ENCODE measurements around the gene CACNA1H. TPM values are rescaled to one million over a fixed set of nuclear protein-coding genes. Genes with fewer than 3 reads are reported as not detected.

CACNA1H gene
- total RNA-seq, 4 donors from 2014 or later: 1.8 to 13.6 (median 10.2) TPM

GRCh38 chr16:1117176-1117900, 35.6 kb upstream of the CACNA1H start:
- ATAC-seq (ENCODE audit: low FRiP score): no peak

GRCh38 chr16:1117926-1118325, 35.0 kb upstream of the CACNA1H start:
- TF ChIP-seq, protein P1, sequence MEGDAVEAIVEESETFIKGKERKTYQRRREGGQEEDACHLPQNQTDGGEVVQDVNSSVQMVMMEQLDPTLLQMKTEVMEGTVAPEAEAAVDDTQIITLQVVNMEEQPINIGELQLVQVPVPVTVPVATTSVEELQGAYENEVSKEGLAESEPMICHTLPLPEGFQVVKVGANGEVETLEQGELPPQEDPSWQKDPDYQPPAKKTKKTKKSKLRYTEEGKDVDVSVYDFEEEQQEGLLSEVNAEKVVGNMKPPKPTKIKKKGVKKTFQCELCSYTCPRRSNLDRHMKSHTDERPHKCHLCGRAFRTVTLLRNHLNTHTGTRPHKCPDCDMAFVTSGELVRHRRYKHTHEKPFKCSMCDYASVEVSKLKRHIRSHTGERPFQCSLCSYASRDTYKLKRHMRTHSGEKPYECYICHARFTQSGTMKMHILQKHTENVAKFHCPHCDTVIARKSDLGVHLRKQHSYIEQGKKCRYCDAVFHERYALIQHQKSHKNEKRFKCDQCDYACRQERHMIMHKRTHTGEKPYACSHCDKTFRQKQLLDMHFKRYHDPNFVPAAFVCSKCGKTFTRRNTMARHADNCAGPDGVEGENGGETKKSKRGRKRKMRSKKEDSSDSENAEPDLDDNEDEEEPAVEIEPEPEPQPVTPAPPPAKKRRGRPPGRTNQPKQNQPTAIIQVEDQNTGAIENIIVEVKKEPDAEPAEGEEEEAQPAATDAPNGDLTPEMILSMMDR (IDR thresholded peaks at IDR 0.05): no peak
- no peak for DNase-seq (ENCODE audit: low spot score)
- no peak for ATAC-seq (ENCODE audit: low FRiP score)

More at GRCh38 chr16:1117176-1117900, 35.6 kb upstream of the CACNA1H start:
- TF ChIP-seq, protein P1 (IDR thresholded peaks at IDR 0.05): no peak
- DNase-seq (ENCODE audit: low spot score): no peak

DNA sequence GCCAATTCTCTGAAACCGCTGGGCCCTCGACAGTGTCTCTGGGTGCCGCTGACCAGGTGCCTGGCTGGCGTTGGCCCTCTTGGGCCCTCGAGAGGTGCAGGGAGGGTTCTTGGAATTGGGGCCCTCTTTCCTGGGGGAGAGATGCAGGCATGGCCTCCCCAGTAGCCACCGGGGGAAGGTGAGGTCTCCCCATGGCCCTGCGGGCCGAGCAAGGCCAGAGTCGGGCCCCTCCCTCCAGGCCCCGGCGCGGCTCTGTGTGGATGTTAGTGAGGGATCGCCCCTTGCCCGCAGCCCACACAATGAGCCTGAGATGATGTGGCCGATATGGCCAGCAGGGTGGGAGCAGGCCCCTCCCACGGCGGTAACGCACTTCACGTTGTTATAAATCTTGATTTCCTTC, 33.8 kb upstream of the CACNA1H start:
- DNase-seq (ENCODE audit: low spot score): no peak
- ATAC-seq (ENCODE audit: low FRiP score): no peak
- TF ChIP-seq, protein P1 (IDR thresholded peaks at IDR 0.05): no peak

DNA sequence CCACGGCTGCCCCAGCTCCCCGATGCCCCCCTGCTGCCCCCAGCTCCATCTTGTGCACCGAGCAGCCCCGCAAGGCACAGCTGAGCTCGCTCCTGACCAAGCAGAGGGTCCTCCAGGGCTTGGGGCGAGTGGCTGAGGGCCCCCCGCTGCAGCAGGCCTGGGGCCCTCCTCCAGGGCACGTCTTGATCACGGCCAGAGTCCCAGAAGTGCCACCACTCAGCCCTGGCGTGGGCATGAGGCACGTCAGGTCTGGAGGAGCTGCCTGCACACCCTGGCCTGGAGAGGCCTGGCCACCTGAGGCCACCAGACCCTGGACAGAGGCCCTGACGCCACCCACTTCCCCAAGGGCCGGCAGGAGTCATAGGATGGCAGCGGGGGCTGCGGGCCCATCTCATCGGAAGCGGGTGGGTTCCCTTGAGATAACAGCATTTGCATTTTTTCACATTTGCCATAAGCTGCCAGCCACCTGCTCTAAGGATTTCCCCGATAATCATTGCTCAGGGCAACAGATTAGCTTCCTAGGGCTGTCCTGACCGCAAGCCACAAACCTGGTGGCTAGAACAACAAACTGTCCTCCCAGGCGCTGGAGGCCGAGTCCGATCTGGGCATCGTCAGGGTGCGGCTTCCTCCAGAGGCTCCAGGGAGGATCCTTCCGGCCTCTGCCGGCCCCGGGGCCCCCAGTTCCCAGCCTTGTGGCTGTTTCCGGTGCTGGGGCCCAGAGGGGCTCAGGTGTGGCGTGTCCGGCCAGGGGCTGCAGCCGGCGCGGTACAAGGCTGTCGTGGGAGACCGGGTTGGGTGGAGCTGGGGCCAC, 32.9 kb upstream of the CACNA1H start:
- no peak for DNase-seq (ENCODE audit: low spot score)
- no peak for ATAC-seq (ENCODE audit: low FRiP score)
- TF ChIP-seq, protein P1 (IDR thresholded peaks at IDR 0.05): no peak

DNA sequence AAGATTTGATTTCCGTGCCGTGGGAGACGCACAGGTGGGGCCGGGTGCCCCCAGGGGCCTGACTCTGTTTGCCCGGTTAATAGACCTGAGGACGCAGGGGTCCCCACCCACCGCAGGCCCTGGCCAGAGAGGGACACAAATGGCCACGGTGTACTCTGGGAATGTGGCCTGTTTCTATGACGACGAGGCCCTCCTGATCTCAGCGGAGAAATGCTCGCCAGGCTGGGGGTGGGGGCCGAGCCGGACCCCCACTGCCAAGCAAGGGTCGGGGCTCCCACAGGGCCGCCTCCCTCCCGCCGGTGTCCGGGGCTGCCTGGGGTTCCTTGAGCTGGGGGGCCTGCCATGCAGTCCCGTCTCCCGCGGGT, 32.3 kb upstream of the CACNA1H start:
- TF ChIP-seq, protein P1 (IDR thresholded peaks at IDR 0.05): no peak
- ATAC-seq (ENCODE audit: low FRiP score) (no peak), DNase-seq (ENCODE audit: low spot score) (no peak)

- no peak for ATAC-seq (ENCODE audit: low FRiP score)
- DNase-seq (ENCODE audit: low spot score): no peak
- TF ChIP-seq, protein P1 (IDR thresholded peaks at IDR 0.05): no peak
These were observed 31.9 kb upstream of the CACNA1H start for GRCh38 chr16:1121009-1121408.
